ENCODE data around the gene RHBDD1. TPM values are rescaled to one million over a fixed set of nuclear protein-coding genes. Genes with fewer than 3 reads are reported as not detected.

RHBDD1 gene
- total RNA-seq, 3 donors from 2014 or later, result 17.9 to 46.2 (median 20.0) TPM

GRCh38 chr2:226983895-226984749 is 148.3 kb downstream of the RHBDD1 start:
- Histone ChIP-seq H3K9me3 (no peaks in the 10 kb centered on the region), H3K4me1 (no peaks in the 10 kb centered on the region), H3K27ac (peak overlapping the region; percentile 22 to 83), H3K27me3 (no peaks in the 10 kb centered on the region), H3K36me3 (no peaks in the 10 kb centered on the region), H3K4me3 (no peak overlapping the region)
- no peak for TF ChIP-seq POLR2A (IDR thresholded peaks at IDR 0.05)
- no peak for TF ChIP-seq CTCF (IDR thresholded peaks at IDR 0.05)
- TF ChIP-seq POLR2AphosphoS5 (IDR thresholded peaks at IDR 0.05), result no peak
- intact Hi-C loops (cut with DNase I; ENCODE audit: low total_unique reads), result no loop called here
- DNase-seq (ENCODE audit: low spot score in 2 of 2), result no peak

GRCh38 chr2:226984750-226985582 is 149.1 kb downstream of the RHBDD1 start:
- no peaks in the 10 kb centered on the region for H3K36me3 ChIP-seq
- no peaks in the 10 kb centered on the region for H3K4me1 ChIP-seq
- H3K27me3 ChIP-seq, result no peaks in the 10 kb centered on the region
- peak in 1 of 2 donors; percentile 37 for DNase-seq (ENCODE audit: low spot score in 2 of 2)
- TF ChIP-seq POLR2AphosphoS5 (IDR thresholded peaks at IDR 0.05), result peak in 1 of 3 donors; percentile 10
- peak; percentile 63 to 84 (median 81) for TF ChIP-seq CTCF (IDR thresholded peaks at IDR 0.05)
- TF ChIP-seq POLR2A (IDR thresholded peaks at IDR 0.05), result no peak
- intact Hi-C loops (cut with DNase I; ENCODE audit: low total_unique reads), result no loop called here
- H3K4me3 ChIP-seq, result peak overlapping the region in 1 of 3 donors; percentile 10
- H3K9me3 ChIP-seq, result no peaks in the 10 kb centered on the region
- H3K27ac ChIP-seq, result peak overlapping the region; percentile 62 to 83

- intact Hi-C loops (cut with DNase I; ENCODE audit: low total_unique reads), result no loop called here
- Histone ChIP-seq H3K36me3 (no peaks in the 10 kb centered on the region), H3K9me3 (no peaks in the 10 kb centered on the region), H3K27me3 (no peaks in the 10 kb centered on the region), H3K4me3 (no peak overlapping the region), H3K27ac (no peak overlapping the region), H3K4me1 (no peaks in the 10 kb centered on the region)
- TF ChIP-seq CTCF (IDR thresholded peaks at IDR 0.05) (no peak), POLR2AphosphoS5 (IDR thresholded peaks at IDR 0.05) (no peak), POLR2A (IDR thresholded peaks at IDR 0.05) (no peak)
- no peak for DNase-seq (ENCODE audit: low spot score in 2 of 2)
Measured at GRCh38 chr2:226985583-226985946, 149.7 kb downstream of the RHBDD1 start.

- H3K9me3 ChIP-seq, result no peaks in the 10 kb centered on the region
- H3K4me1 ChIP-seq, result no peaks in the 10 kb centered on the region
- no peak for DNase-seq (ENCODE audit: low spot score in 2 of 2)
- no peak overlapping the region for H3K4me3 ChIP-seq
- H3K27ac ChIP-seq, result no peak overlapping the region
- H3K36me3 ChIP-seq, result no peaks in the 10 kb centered on the region
- no peak for TF ChIP-seq CTCF (IDR thresholded peaks at IDR 0.05)
- no peak for TF ChIP-seq POLR2A (IDR thresholded peaks at IDR 0.05)
- TF ChIP-seq POLR2AphosphoS5 (IDR thresholded peaks at IDR 0.05), result no peak
- intact Hi-C loops (cut with DNase I; ENCODE audit: low total_unique reads), result no loop called here
- no peaks in the 10 kb centered on the region for H3K27me3 ChIP-seq
Measured at GRCh38 chr2:226991663-226992062, 155.8 kb downstream of the RHBDD1 start.

GRCh38 chr2:226993171-226993570 is 157.3 kb downstream of the RHBDD1 start:
- no peaks in the 10 kb centered on the region for H3K27me3 ChIP-seq
- H3K4me1 ChIP-seq, result no peaks in the 10 kb centered on the region
- no peak overlapping the region for H3K4me3 ChIP-seq
- no peak for TF ChIP-seq CTCF (IDR thresholded peaks at IDR 0.05)
- no peak for TF ChIP-seq POLR2AphosphoS5 (IDR thresholded peaks at IDR 0.05)
- no peak for TF ChIP-seq POLR2A (IDR thresholded peaks at IDR 0.05)
- no peaks in the 10 kb centered on the region for H3K9me3 ChIP-seq
- H3K36me3 ChIP-seq, result no peaks in the 10 kb centered on the region
- no peak for DNase-seq (ENCODE audit: low spot score in 2 of 2)
- intact Hi-C loops (cut with DNase I; ENCODE audit: low total_unique reads), result no loop called here
- no peak overlapping the region for H3K27ac ChIP-seq

Measured in breast epithelium (tissue), 4 donors.